ENCODE results near the gene DUSP22. TPM values are rescaled to one million over a fixed set of nuclear protein-coding genes. Genes with fewer than 3 reads are reported as not detected.

DUSP22 gene
- total RNA-seq, 1 experiment from 2014 or later = 25.0 TPM

DNA sequence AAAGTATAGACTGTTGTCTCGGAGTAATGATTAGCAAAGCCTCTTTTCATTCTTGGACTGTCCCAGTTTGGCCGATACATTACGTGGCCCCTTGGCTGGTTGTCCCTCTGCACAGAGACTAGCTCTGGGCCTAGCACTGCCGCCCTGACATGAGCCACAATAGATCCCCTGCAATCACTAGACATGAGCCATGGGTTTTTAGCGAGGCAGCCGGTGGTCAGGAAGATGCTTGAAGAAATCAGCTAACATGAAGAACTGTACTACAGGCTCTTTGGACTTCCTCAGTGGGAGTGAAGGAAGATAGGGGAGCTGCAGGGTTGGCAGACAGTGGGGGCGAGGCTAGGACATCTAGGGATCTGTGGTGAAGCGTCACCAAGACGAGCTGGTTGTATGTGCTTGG is 11.0 kb downstream of the DUSP22 start:
- H3K27ac Mint-ChIP-seq = no peak overlapping the region
- H3K27ac ChIP-seq (ENCODE audit: insufficient read length, low read depth, low read length) = no peak overlapping the region
- no peak overlapping the region for H3K9ac ChIP-seq (ENCODE audit: extremely low read depth, insufficient read length, low read length)
- peaks cover 86% of the 10 kb centered on the region for H3K9me3 ChIP-seq (ENCODE audit: control insufficient read depth, low read depth, low read length)
- H2BK5ac ChIP-seq (ENCODE audit: insufficient read length, low read length) = no peak overlapping the region
- H3K27me3 Mint-ChIP-seq (ENCODE audit: low read depth) = no peaks in the 10 kb centered on the region
- H2AK5ac ChIP-seq (ENCODE audit: insufficient read length, low read length) = no peak overlapping the region
- H4K8ac ChIP-seq (replicated peaks; ENCODE audit: insufficient read length, low read depth, low read length) = no peak overlapping the region
- no peak overlapping the region for H3K4ac ChIP-seq (ENCODE audit: low read depth, low read length)
- no peak for DNase-seq
- no peaks in the 10 kb centered on the region for H3K79me1 ChIP-seq (ENCODE audit: insufficient read depth, low read depth, low read length, poor library complexity, severe bottlenecking)
- H2BK12ac ChIP-seq (ENCODE audit: insufficient read length, low read depth, low read length) = no peak overlapping the region
- H3K36me3 Mint-ChIP-seq (ENCODE audit: insufficient read depth in 1 of 3, low read depth in 3 of 3) = peaks cover 5 to 6% (median 6%) of the 10 kb centered on the region in 3 experiments; a peak in 6 of 7 replicates
- H4K91ac ChIP-seq (ENCODE audit: insufficient read length, low read depth, low read length) = no peak overlapping the region
- H3K4me2 ChIP-seq (ENCODE audit: insufficient read depth, insufficient read length, low read length) = no peak overlapping the region
- no CpG with 5 or more reads among the region's 9 CpGs for whole genome bisulfite sequencing (ENCODE audit: extremely low coverage, insufficient read length, low lambda C conversion rate)
- no peaks in the 10 kb centered on the region for H3K27me3 ChIP-seq (ENCODE audit: insufficient read depth, low read length)
- no peak overlapping the region for H3T11ph ChIP-seq (ENCODE audit: low read length)
- no peaks in the 10 kb centered on the region for H4K20me1 ChIP-seq (ENCODE audit: control insufficient read depth, insufficient read depth, insufficient read length)
- no peaks in the 10 kb centered on the region for H3K4me1 ChIP-seq (ENCODE audit: insufficient read depth, low read length)
- no peak overlapping the region for H3K23ac ChIP-seq (ENCODE audit: insufficient read length, low read depth, low read length)
- no peak overlapping the region for H3K56ac ChIP-seq (ENCODE audit: insufficient read length, low read depth, low read length)
- no peak overlapping the region for H3K18ac ChIP-seq (ENCODE audit: insufficient read length, low read depth, low read length)
- H3K79me2 ChIP-seq (ENCODE audit: insufficient read depth, low read length) = no peaks in the 10 kb centered on the region
- no peak overlapping the region for H2BK20ac ChIP-seq (ENCODE audit: low read depth, low read length, poor library complexity, severe bottlenecking)
- H3K4me3 Mint-ChIP-seq = no peak overlapping the region
- H3K14ac ChIP-seq (ENCODE audit: insufficient read depth, low read length) = no peak overlapping the region
- no peak overlapping the region for H4K5ac ChIP-seq (ENCODE audit: insufficient read length, low read depth, low read length)
- H3K4me1 Mint-ChIP-seq = no peaks in the 10 kb centered on the region
- TF ChIP-seq, protein P1, sequence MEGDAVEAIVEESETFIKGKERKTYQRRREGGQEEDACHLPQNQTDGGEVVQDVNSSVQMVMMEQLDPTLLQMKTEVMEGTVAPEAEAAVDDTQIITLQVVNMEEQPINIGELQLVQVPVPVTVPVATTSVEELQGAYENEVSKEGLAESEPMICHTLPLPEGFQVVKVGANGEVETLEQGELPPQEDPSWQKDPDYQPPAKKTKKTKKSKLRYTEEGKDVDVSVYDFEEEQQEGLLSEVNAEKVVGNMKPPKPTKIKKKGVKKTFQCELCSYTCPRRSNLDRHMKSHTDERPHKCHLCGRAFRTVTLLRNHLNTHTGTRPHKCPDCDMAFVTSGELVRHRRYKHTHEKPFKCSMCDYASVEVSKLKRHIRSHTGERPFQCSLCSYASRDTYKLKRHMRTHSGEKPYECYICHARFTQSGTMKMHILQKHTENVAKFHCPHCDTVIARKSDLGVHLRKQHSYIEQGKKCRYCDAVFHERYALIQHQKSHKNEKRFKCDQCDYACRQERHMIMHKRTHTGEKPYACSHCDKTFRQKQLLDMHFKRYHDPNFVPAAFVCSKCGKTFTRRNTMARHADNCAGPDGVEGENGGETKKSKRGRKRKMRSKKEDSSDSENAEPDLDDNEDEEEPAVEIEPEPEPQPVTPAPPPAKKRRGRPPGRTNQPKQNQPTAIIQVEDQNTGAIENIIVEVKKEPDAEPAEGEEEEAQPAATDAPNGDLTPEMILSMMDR (conservative IDR thresholded peaks at IDR 0.05) = no peak
- no peak overlapping the region for H2AFZ ChIP-seq (ENCODE audit: low read length)
- H3K23me2 ChIP-seq (ENCODE audit: insufficient read length, low read depth, low read length, poor library complexity, severe bottlenecking) = no peaks in the 10 kb centered on the region
- H3K9me3 Mint-ChIP-seq = no peaks in the 10 kb centered on the region; a peak in 2 of 5 replicates
- no peak overlapping the region for H2BK120ac ChIP-seq (ENCODE audit: low read depth, low read length, poor library complexity, severe bottlenecking)
- no peak overlapping the region for H2BK15ac ChIP-seq (ENCODE audit: low read depth, low read length)

Data from H9 (cell line).